H4 (cell line): Measurements from ENCODE around the gene AMH. TPM values are rescaled to one million over a fixed set of nuclear protein-coding genes. Genes with fewer than 3 reads are reported as not detected.

Source experiments
- DNase-seq: peaks from one replicate; pipeline ENCODE4 v3.0.0-alpha.2; 2015; ENCODE audit warnings: low spot score
- total RNA-seq: library from RNA; depleted of rRNA; stranded (reverse); fragments of >200 nt; shearing (Covaris generic); gene quantifications from 2 replicates; pipeline ENCODE4 v1.2.3, GENCODE V29; 2014

AMH gene
- total RNA-seq, 1 experiment from 2014 or later, result 0.68 TPM

GRCh38 chr19:2235381-2236063 lies 13.6 kb upstream of the AMH start:
- DNase-seq, result no peak

GRCh38 chr19:2236064-2236313 lies 13.1 kb upstream of the AMH start:
- DNase-seq, result no peak

- peak; percentile 97 for DNase-seq
Measured at GRCh38 chr19:2236314-2237050, 12.6 kb upstream of the AMH start, which contains the start of the genes PLEKHJ1 and SF3A2. Gene PLEKHJ1 (minus strand): TSS chr19:2236329. CDS start chr19:2236248, 81 bp downstream. Gene SF3A2 (plus strand): TSS chr19:2236824. CDS start chr19:2243419, 6,595 bp downstream.

GRCh38 chr19:2237051-2237868 lies 11.9 kb upstream of the AMH start:
- DNase-seq, result no peak

- no peak for DNase-seq
Measured at GRCh38 chr19:2237869-2238153, 11.3 kb upstream of the AMH start.

GRCh38 chr19:2239173-2239572 lies 9.9 kb upstream of the AMH start:
- no peak for DNase-seq

- no peak for DNase-seq
Measured at GRCh38 chr19:2239771-2240770, 9.1 kb upstream of the AMH start.

GRCh38 chr19:2240881-2241760 lies 8.0 kb upstream of the AMH start:
- DNase-seq, result no peak

- DNase-seq, result no peak
Measured at GRCh38 chr19:2242092-2242537, 7.0 kb upstream of the AMH start.

- no peak for DNase-seq
Measured at GRCh38 chr19:2242816-2243215, 6.3 kb upstream of the AMH start.

- DNase-seq, result no peak
Measured at GRCh38 chr19:2243274-2244124, 5.6 kb upstream of the AMH start.

GRCh38 chr19:2244125-2244411 lies 5.1 kb upstream of the AMH start:
- DNase-seq, result no peak

GRCh38 chr19:2244486-2244885 lies 4.6 kb upstream of the AMH start:
- no peak for DNase-seq

- no peak for DNase-seq
Measured at GRCh38 chr19:2245273-2245672, 3.9 kb upstream of the AMH start.

GRCh38 chr19:2246014-2246620 lies 3.0 kb upstream of the AMH start:
- DNase-seq, result no peak

- no peak for DNase-seq
Measured at GRCh38 chr19:2246801-2247361, 2.2 kb upstream of the AMH start.

GRCh38 chr19:2247433-2248101 lies 1.6 kb upstream of the AMH start:
- no peak for DNase-seq
